Measurements from ENCODE around the gene KLK5.
"Not testable (repeated sequence)": the region's sequence is repeated elsewhere in the genome, so short reads cannot be mapped to it uniquely, and the experiment has no call there.

Gene KLK5

GRCh38 chr19:50994129-50994528 is 41.3 kb upstream of the KLK5 start:
- no peak overlapping the region for H3K27ac ChIP-seq
- DNase-seq (ENCODE audit: low spot score), result no peak
- TF ChIP-seq CTCF (IDR thresholded peaks at IDR 0.05), result no peak
- no peak overlapping the region for H3K4me3 ChIP-seq

- Histone ChIP-seq H3K4me3 (no peak overlapping the region), H3K27ac (no peak overlapping the region)
- no peak for DNase-seq (ENCODE audit: low spot score)
- TF ChIP-seq CTCF (IDR thresholded peaks at IDR 0.05), result no peak
These were observed 39.8 kb upstream of the KLK5 start for GRCh38 chr19:50992666-50993035.

- not testable (repeated sequence) for DNase-seq (ENCODE audit: low spot score); H3K27ac ChIP-seq; H3K4me3 ChIP-seq
These were observed 31.6 kb upstream of the KLK5 start for GRCh38 chr19:50984416-50984815.

GRCh38 chr19:50983625-50984292 is 30.9 kb upstream of the KLK5 start, which contains the start of gene KLK7:
Gene KLK7, minus strand, starts transcription at chr19:50983917. Its CDS starts 1,518 bp downstream, at chr19:50982399.
- TF ChIP-seq CTCF (IDR thresholded peaks at IDR 0.05), result no peak
- DNase-seq (ENCODE audit: low spot score), result no peak
- Histone ChIP-seq H3K27ac (no peak within 1 kb of the TSS), H3K4me3 (no peak within 1 kb of the TSS)

- H3K27ac ChIP-seq, result no peak overlapping the region
- no peak for DNase-seq (ENCODE audit: low spot score)
- TF ChIP-seq CTCF (IDR thresholded peaks at IDR 0.05), result no peak
- H3K4me3 ChIP-seq, result no peak overlapping the region
These were observed 29.3 kb upstream of the KLK5 start for GRCh38 chr19:50982186-50982585.

- DNase-seq (ENCODE audit: low spot score), result no peak
- TF ChIP-seq CTCF (IDR thresholded peaks at IDR 0.05), result no peak
- H3K4me3 ChIP-seq, result no peak overlapping the region
- H3K27ac ChIP-seq, result no peak overlapping the region
These were observed 28.8 kb upstream of the KLK5 start for GRCh38 chr19:50981587-50982146.

GRCh38 chr19:50980208-50980607 is 27.4 kb upstream of the KLK5 start:
- DNase-seq (ENCODE audit: low spot score), result no peak
- H3K27ac ChIP-seq, result no peak overlapping the region
- no peak overlapping the region for H3K4me3 ChIP-seq
- TF ChIP-seq CTCF (IDR thresholded peaks at IDR 0.05), result no peak
